ENCODE data around the gene COL9A2. TPM values are rescaled to one million over a fixed set of nuclear protein-coding genes. Genes with fewer than 3 reads are reported as not detected.
A peak's percentile ranks its signal among the peaks of the same experiment; 100 is the strongest.

COL9A2 gene
- total and polyA plus RNA-seq, 3 donors from 2014 or later: 3.5 to 7.2 (median 5.1) TPM

GRCh38 chr1:40266786-40267535, 50.1 kb downstream of the COL9A2 start:
- Histone ChIP-seq H3K27me3 (no peaks in the 10 kb centered on the region), H3K27ac (no peak overlapping the region), H3K4me3 (no peak overlapping the region), H3K36me3 (ENCODE audit: low read depth, missing control alignments) (no peaks in the 10 kb centered on the region), H3K4me1 (no peaks in the 10 kb centered on the region), H3K9me3 (no peaks in the 10 kb centered on the region)
- 95 to 97% methylated on average over 6 of the region's 6 CpGs for WGBS, 2 donors
- intact Hi-C loops (cut with DNase I; ENCODE audit: low total_unique reads): no loop called here
- no peak for TF ChIP-seq CTCF (IDR thresholded peaks at IDR 0.05)
- TF ChIP-seq POLR2A (IDR thresholded peaks at IDR 0.05): no peak
- DNase-seq: no peak

- H3K4me3 ChIP-seq: no peak overlapping the region
- H3K27ac ChIP-seq: no peak overlapping the region
- no peaks in the 10 kb centered on the region for H3K9me3 ChIP-seq
- TF ChIP-seq POLR2A (IDR thresholded peaks at IDR 0.05) (no peak), CTCF (IDR thresholded peaks at IDR 0.05) (no peak)
- DNase-seq: no peak
- H3K4me1 ChIP-seq: no peaks in the 10 kb centered on the region
- H3K27me3 ChIP-seq: no peaks in the 10 kb centered on the region
- no peaks in the 10 kb centered on the region for H3K36me3 ChIP-seq (ENCODE audit: low read depth, missing control alignments)
- intact Hi-C loops (cut with DNase I; ENCODE audit: low total_unique reads): no loop called here
Measured at GRCh38 chr1:40265919-40266318, 51.2 kb downstream of the COL9A2 start.

GRCh38 chr1:40265298-40265697, 51.8 kb downstream of the COL9A2 start:
- H3K4me1 ChIP-seq: no peaks in the 10 kb centered on the region

GRCh38 chr1:40264354-40264781, 52.7 kb downstream of the COL9A2 start:
- 88 to 92% methylated on average over 3 of the region's 3 CpGs for WGBS, 2 donors
- no peaks in the 10 kb centered on the region for H3K36me3 ChIP-seq (ENCODE audit: low read depth, missing control alignments)
- TF ChIP-seq POLR2A (IDR thresholded peaks at IDR 0.05) (no peak), CTCF (IDR thresholded peaks at IDR 0.05) (no peak)
- DNase-seq: no peak
- no peaks in the 10 kb centered on the region for H3K9me3 ChIP-seq
- no peak overlapping the region for H3K27ac ChIP-seq
- H3K4me1 ChIP-seq: no peaks in the 10 kb centered on the region
- no peak overlapping the region for H3K4me3 ChIP-seq
- intact Hi-C loops (cut with DNase I; ENCODE audit: low total_unique reads): no loop called here
- no peaks in the 10 kb centered on the region for H3K27me3 ChIP-seq

More at GRCh38 chr1:40265298-40265697, 51.8 kb downstream of the COL9A2 start:
- intact Hi-C loops (cut with DNase I; ENCODE audit: low total_unique reads): no loop called here
- H3K36me3 ChIP-seq (ENCODE audit: low read depth, missing control alignments): no peaks in the 10 kb centered on the region
- no peaks in the 10 kb centered on the region for H3K27me3 ChIP-seq
- H3K4me3 ChIP-seq: no peak overlapping the region
- no peak overlapping the region for H3K27ac ChIP-seq
- TF ChIP-seq POLR2A (IDR thresholded peaks at IDR 0.05) (no peak), CTCF (IDR thresholded peaks at IDR 0.05) (no peak)
- DNase-seq: no peak
- H3K9me3 ChIP-seq: no peaks in the 10 kb centered on the region

- Histone ChIP-seq H3K4me3 (peak overlapping the region; percentile 88 to 92), H3K27ac (peak overlapping the region; percentile 89 to 95), H3K27me3 (no peaks in the 10 kb centered on the region), H3K9me3 (no peaks in the 10 kb centered on the region), H3K36me3 (ENCODE audit: low read depth, missing control alignments) (no peaks in the 10 kb centered on the region), H3K4me1 (peaks cover 15% of the 10 kb centered on the region)
- intact Hi-C loops (cut with DNase I; ENCODE audit: low total_unique reads): no loop called here
- no peak for DNase-seq
- 0 to 3% methylated on average over 1 to 10 of the region's 10 CpGs for WGBS, 2 donors
- TF ChIP-seq CTCF (IDR thresholded peaks at IDR 0.05): no peak
- no peak for TF ChIP-seq POLR2A (IDR thresholded peaks at IDR 0.05)
Measured at GRCh38 chr1:40258445-40258769, 58.7 kb downstream of the COL9A2 start.

All from testis (tissue), 3 donors.